Mesenchymal stem cell (in vitro differentiated cells and primary cell): ENCODE data around the gene SSC4D.

Experiments
- DNase-seq: peaks from one replicate; pipeline ENCODE4 v3.0.0-alpha.2; 2013
- H2AFZ ChIP-seq: one replicate; pipeline ENCODE4 v1.6.1; 2013; ENCODE audit warnings: low read depth, mild to moderate bottlenecking, control low read depth, inconsistent platforms, low read length, moderate library complexity
- H2AK5ac ChIP-seq: 2 replicates; pipeline ENCODE4 v1.6.1; 2013; ENCODE audit warnings: low read length, moderate library complexity, mild to moderate bottlenecking, inconsistent platforms; ENCODE audit not compliant: severe bottlenecking
- H2BK120ac ChIP-seq: one replicate; pipeline ENCODE4 v1.6.1; 2013; ENCODE audit warnings: low read depth, mild to moderate bottlenecking, inconsistent platforms, low read length, moderate library complexity
- H2BK12ac ChIP-seq, 2 experiments: one replicate each; pipeline ENCODE4 v1.6.1; 2013; ENCODE audit warnings: inconsistent platforms in 2 of 2, low read length in 2 of 2, mild to moderate bottlenecking in 2 of 2, moderate library complexity in 2 of 2, control low read depth in 1 of 2
- H2BK15ac ChIP-seq: one replicate; pipeline ENCODE4 v1.6.1; 2013; ENCODE audit warnings: mild to moderate bottlenecking, low read depth, inconsistent platforms; ENCODE audit not compliant: poor library complexity, severe bottlenecking
- H2BK5ac ChIP-seq: 2 replicates; pipeline ENCODE4 v1.6.1; 2013; ENCODE audit warnings: low read depth, mild to moderate bottlenecking, low read length, control low read depth, inconsistent platforms; ENCODE audit not compliant: poor library complexity, severe bottlenecking
- H3K14ac ChIP-seq, 2 experiments: one replicate each; pipeline ENCODE4 v1.6.1; 2013; ENCODE audit warnings: inconsistent platforms in 2 of 2, low read length in 2 of 2, control low read depth in 1 of 2, mild to moderate bottlenecking in 1 of 2, moderate library complexity in 1 of 2
- H3K18ac ChIP-seq, 2 experiments: one replicate each; pipeline ENCODE4 v1.6.1; 2013; ENCODE audit warnings: inconsistent platforms in 2 of 2, low read length in 2 of 2, control low read depth in 1 of 2, low read depth in 1 of 2, mild to moderate bottlenecking in 1 of 2
- H3K23ac ChIP-seq, 2 experiments: one replicate each; pipeline ENCODE4 v1.6.1; 2013; ENCODE audit warnings: inconsistent platforms in 2 of 2, low read length in 2 of 2, mild to moderate bottlenecking in 2 of 2, moderate library complexity in 2 of 2, control low read depth in 1 of 2
- H3K27ac ChIP-seq: 2 replicates; pipeline ENCODE4 v1.5.1; 2013; ENCODE audit warnings: mild to moderate bottlenecking, moderate library complexity, low read length, control low read depth, inconsistent platforms; ENCODE audit not compliant: poor library complexity, severe bottlenecking
- H3K27me3 ChIP-seq, 2 experiments: 2 replicates each; pipeline versions ENCODE4 v1.6.1 to v1.7.0; 2013; ENCODE audit warnings: low read length in 2 of 2, mild to moderate bottlenecking in 2 of 2, moderate library complexity in 2 of 2, control low read depth in 1 of 2, inconsistent platforms in 1 of 2; ENCODE audit not compliant: control insufficient read depth in 1 of 2, insufficient read depth in 1 of 2
- H3K36me3 ChIP-seq, 2 experiments: 2 replicates each; pipeline versions ENCODE4 v1.6.1 to v1.7.0; 2013; ENCODE audit warnings: low read length in 2 of 2, control low read depth in 1 of 2, inconsistent platforms in 1 of 2, low read depth in 1 of 2, mild to moderate bottlenecking in 1 of 2; ENCODE audit not compliant: insufficient read depth in 2 of 2, control insufficient read depth in 1 of 2
- H3K4ac ChIP-seq, 2 experiments: one replicate each; pipeline ENCODE4 v1.6.1; 2013; ENCODE audit warnings: inconsistent platforms in 2 of 2, low read length in 2 of 2, mild to moderate bottlenecking in 2 of 2, moderate library complexity in 2 of 2, control low read depth in 1 of 2, low read depth in 1 of 2
- H3K4me1 ChIP-seq: 2 replicates; pipeline ENCODE4 v1.6.1; 2013; ENCODE audit warnings: low read depth, low read length, control low read depth; ENCODE audit not compliant: control insufficient read depth, insufficient read depth
- H3K4me2 ChIP-seq: 2 replicates; pipeline ENCODE4 v1.6.1; 2013; ENCODE audit warnings: low read length, mild to moderate bottlenecking, inconsistent platforms; ENCODE audit not compliant: poor library complexity, severe bottlenecking
- H3K4me3 ChIP-seq, 2 experiments: 2 replicates each; pipeline versions ENCODE4 v1.5.1 to v1.7.0; 2013; ENCODE audit warnings: low read length in 2 of 2, mild to moderate bottlenecking in 2 of 2, control low read depth in 1 of 2, low read depth in 1 of 2; ENCODE audit not compliant: insufficient read depth in 1 of 2
- H3K79me1 ChIP-seq: replicated peaks from 2 replicates; pipeline ENCODE4 v1.6.1; 2013; ENCODE audit warnings: mild to moderate bottlenecking, control low read depth, low read length, inconsistent platforms; ENCODE audit not compliant: poor library complexity, severe bottlenecking
- H3K9ac ChIP-seq: 2 replicates; pipeline ENCODE4 v1.7.0; 2013; ENCODE audit warnings: mild to moderate bottlenecking, low read length, moderate library complexity
- H3K9me3 ChIP-seq: 2 replicates; pipeline ENCODE4 v1.7.0; 2013; ENCODE audit warnings: mild to moderate bottlenecking, low read length; ENCODE audit not compliant: control insufficient read depth
- H4K8ac ChIP-seq: one replicate; pipeline ENCODE4 v1.6.1; 2013; ENCODE audit warnings: inconsistent platforms, mild to moderate bottlenecking, low read length, moderate library complexity
- H4K91ac ChIP-seq: one replicate; pipeline ENCODE4 v1.6.1; 2013; ENCODE audit warnings: mild to moderate bottlenecking, low read length, inconsistent platforms
- WGBS: methylation state at CpG from one replicate; pipeline ENCODE4 v1.1.7; 2013; ENCODE audit warnings: mixed read lengths; 5-methylcytosine and 5-hydroxymethylcytosine counted together

SSC4D gene

GRCh38 chr7:76359111-76359977 is 50.2 kb downstream of the SSC4D start:
- H3K18ac ChIP-seq = peak overlapping the region; percentile 96 to 98
- H2BK5ac ChIP-seq = peak overlapping the region; percentile 97
- H3K27me3 ChIP-seq = no peaks in the 10 kb centered on the region
- H2BK12ac ChIP-seq = peak overlapping the region; percentile 83 to 94
- peak overlapping the region in 1 of 2 experiments; percentile 92 for H3K14ac ChIP-seq
- peak overlapping the region; percentile 62 to 90 for H3K4ac ChIP-seq
- H3K4me1 ChIP-seq = peaks cover 8% of the 10 kb centered on the region
- peak overlapping the region; percentile 89 to 99 for H3K4me3 ChIP-seq
- peak overlapping the region; percentile 29 for H3K4me2 ChIP-seq
- H2AK5ac ChIP-seq = peak overlapping the region; percentile 37
- H3K23ac ChIP-seq = no peak overlapping the region
- H2AFZ ChIP-seq = peak overlapping the region; percentile 62
- H3K27ac ChIP-seq = peak overlapping the region; percentile 92
- WGBS = 3% methylated on average over 38 of the region's 41 CpGs
- H4K8ac ChIP-seq = peak overlapping the region; percentile 90
- peaks cover 5 to 28% of the 10 kb centered on the region in 2 experiments for H3K36me3 ChIP-seq
- H3K79me1 ChIP-seq = peaks cover 1% of the 10 kb centered on the region
- peak overlapping the region; percentile 94 for H2BK120ac ChIP-seq
- peak overlapping the region; percentile 96 for H3K9ac ChIP-seq
- peak overlapping the region; percentile 97 for H4K91ac ChIP-seq
- no peaks in the 10 kb centered on the region for H3K9me3 ChIP-seq
- H2BK15ac ChIP-seq = peak overlapping the region; percentile 95
- DNase-seq = peak; percentile 98

- Histone ChIP-seq H3K36me3 (peaks cover 12 to 31% of the 10 kb centered on the region in 2 experiments), H3K79me1 (peaks cover 1% of the 10 kb centered on the region), H3K27me3 (no peaks in the 10 kb centered on the region), H3K23ac (peak within 1 kb of the TSS in 1 of 2 experiments; percentile 100), H3K4me1 (peaks cover 6% of the 10 kb centered on the region), H2BK15ac (peak within 1 kb of the TSS; percentile 98), H4K8ac (peak within 1 kb of the TSS; percentile 90), H3K14ac (peak within 1 kb of the TSS in 1 of 2 experiments; percentile 99), H3K27ac (peak within 1 kb of the TSS; percentile 97), H3K4ac (peak within 1 kb of the TSS; percentile 89 to 90), H4K91ac (peak within 1 kb of the TSS; percentile 97), H3K9ac (peak within 1 kb of the TSS; percentile 96), H3K4me3 (peak within 1 kb of the TSS; percentile 89 to 99), H2AFZ (peak within 1 kb of the TSS; percentile 93), H2BK120ac (peak within 1 kb of the TSS; percentile 94), H3K9me3 (no peaks in the 10 kb centered on the region), H3K4me2 (peak within 1 kb of the TSS; percentile 74), H3K18ac (peak within 1 kb of the TSS; percentile 99 to 100), H2BK12ac (peak within 1 kb of the TSS; percentile 89 to 94), H2BK5ac (peak within 1 kb of the TSS; percentile 97), H2AK5ac (peak within 1 kb of the TSS; percentile 37)
- under 1% methylated on average over 44 of the region's 80 CpGs for WGBS
- DNase-seq = peak; percentile 87
These were observed 50.9 kb downstream of the SSC4D start, which contains the start of gene YWHAG for GRCh38 chr7:76358481-76359110. TSS of gene YWHAG (minus strand) at chr7:76358991. CDS start at chr7:76358808, 183 bp downstream.

- Histone ChIP-seq H3K18ac (peak overlapping the region; percentile 99 to 100), H4K91ac (peak overlapping the region; percentile 95), H2BK120ac (peak overlapping the region; percentile 73), H2BK15ac (peak overlapping the region; percentile 98), H3K4ac (peak overlapping the region; percentile 89), H4K8ac (peak overlapping the region; percentile 89), H3K4me2 (peak overlapping the region; percentile 74), H3K79me1 (peaks cover 1% of the 10 kb centered on the region), H3K23ac (no peak overlapping the region), H2AFZ (no peak overlapping the region), H3K9ac (peak overlapping the region; percentile 96), H3K4me3 (peak overlapping the region; percentile 89 to 99), H3K4me1 (peaks cover 6% of the 10 kb centered on the region), H3K9me3 (no peaks in the 10 kb centered on the region), H3K36me3 (peaks cover 13 to 34% of the 10 kb centered on the region in 2 experiments), H2BK12ac (no peak overlapping the region), H2AK5ac (peak overlapping the region; percentile 21), H3K14ac (no peak overlapping the region), H2BK5ac (peak overlapping the region; percentile 89), H3K27ac (peak overlapping the region; percentile 52), H3K27me3 (no peaks in the 10 kb centered on the region)
- peak; percentile 63 for DNase-seq
- under 1% methylated on average over 18 of the region's 27 CpGs for whole genome bisulfite sequencing
These were observed 51.5 kb downstream of the SSC4D start for GRCh38 chr7:76358011-76358480.
